NCI-H345 (cell line): Measurements from ENCODE around the gene WDR18.

ENCODE experiments used
- DNase-seq: peaks from one replicate; lab custom pipeline; 2025; lab: John Stamatoyannopoulos, UW

Gene WDR18

GRCh38 chr19:964761-965694 is 19.1 kb upstream of the WDR18 start:
- DNase-seq, result no peak

- DNase-seq, result no peak
These were observed 17.6 kb upstream of the WDR18 start for GRCh38 chr19:966485-967088.

- no peak for DNase-seq
These were observed 13.4 kb upstream of the WDR18 start for GRCh38 chr19:970695-971094.

DNA sequence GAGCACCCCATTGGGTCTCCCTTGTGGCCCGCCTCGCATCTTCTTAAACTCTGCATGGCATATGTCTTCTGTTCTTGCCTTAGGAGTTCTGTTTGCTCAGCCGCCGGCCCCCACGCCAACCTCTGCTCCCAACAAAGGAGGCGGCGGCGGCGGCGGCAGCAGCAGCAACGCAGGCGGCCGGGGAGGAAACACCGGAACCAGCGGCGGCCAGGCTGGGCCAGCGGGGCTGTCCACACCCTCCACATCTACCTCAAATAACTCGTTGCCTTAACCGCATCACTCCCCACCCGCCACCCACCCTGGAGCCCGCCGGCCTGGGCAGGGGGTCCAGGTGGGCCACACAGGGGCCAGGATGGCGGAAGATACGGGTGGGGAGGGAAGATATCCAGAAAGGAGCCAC is 12.3 kb upstream of the WDR18 start:
- DNase-seq, result no peak

DNA sequence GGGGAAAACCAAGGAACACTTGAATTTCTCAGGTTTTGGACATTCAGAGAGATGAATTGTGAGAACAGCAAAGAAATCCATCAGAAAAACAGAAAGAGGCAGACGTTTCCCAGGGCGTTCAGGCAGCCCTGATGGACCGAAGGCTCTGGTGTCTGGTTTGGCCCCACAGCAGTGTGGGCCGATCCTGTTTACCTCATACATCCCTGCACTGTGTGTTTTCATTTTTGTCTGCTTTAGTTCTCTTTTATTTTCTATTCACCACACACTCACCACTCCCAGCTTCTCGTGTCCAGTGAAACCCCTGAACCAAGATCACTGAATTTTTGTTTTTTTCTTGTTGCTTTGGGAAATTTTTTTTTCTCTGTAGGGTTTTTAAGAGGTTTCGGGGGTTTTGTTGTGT is 11.9 kb upstream of the WDR18 start:
- no peak for DNase-seq

GRCh38 chr19:973726-974563 is 10.2 kb upstream of the WDR18 start:
- no peak for DNase-seq

DNA sequence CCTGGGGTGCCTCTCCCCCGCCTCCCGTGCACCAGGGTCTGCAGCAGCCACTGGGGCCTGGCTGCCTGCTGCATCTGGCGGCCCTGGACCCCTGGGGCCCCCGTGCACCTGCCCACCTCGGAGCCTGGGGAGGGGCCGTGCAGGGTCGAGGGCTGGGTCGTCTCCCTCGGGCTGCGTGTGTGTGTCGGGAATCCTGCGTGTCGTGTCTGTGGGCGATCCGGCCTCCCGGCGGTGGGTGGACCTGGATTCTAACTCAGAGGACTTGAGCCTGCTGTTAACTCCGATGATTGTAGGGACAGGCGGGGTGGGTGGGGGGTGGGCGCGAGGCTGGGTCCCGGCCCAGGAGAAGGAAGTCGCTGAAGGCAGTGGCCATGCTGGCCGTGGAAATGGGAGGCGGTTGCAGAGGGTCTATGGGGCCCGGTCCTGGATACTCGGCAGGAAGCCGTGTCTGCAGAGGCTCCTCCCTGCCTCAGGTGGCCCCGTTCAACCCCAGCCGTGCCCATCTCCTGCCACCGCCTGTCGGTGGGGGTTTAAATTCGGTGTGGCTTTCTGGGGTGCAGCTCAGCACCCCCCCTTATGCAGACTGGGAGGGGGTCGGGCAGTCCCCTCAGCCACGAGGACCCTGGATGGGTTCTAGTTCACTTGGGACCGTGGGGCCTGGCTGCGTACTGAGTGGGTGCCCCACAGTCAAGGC is 9.4 kb upstream of the WDR18 start:
- DNase-seq, result no peak

DNA sequence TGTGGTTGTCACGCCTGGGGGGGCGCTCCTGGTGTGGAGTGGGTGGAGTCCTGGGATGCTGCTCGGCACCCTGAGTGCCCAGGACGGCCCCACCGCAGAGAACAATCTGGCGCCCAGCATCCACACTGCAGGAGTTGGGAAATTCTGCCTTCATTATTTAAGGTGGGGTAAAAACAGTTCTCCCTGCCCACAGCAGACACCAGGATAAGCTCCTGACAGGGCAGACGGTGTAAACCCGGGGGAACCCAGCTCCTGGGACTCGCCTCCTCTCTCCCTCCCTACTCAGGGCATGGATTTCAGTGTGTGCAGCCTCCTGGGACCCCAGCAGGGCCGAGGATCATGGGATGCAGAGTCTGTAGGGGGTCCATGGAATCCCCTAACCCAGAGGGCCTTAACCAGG is 7.7 kb upstream of the WDR18 start:
- DNase-seq, result no peak

DNA sequence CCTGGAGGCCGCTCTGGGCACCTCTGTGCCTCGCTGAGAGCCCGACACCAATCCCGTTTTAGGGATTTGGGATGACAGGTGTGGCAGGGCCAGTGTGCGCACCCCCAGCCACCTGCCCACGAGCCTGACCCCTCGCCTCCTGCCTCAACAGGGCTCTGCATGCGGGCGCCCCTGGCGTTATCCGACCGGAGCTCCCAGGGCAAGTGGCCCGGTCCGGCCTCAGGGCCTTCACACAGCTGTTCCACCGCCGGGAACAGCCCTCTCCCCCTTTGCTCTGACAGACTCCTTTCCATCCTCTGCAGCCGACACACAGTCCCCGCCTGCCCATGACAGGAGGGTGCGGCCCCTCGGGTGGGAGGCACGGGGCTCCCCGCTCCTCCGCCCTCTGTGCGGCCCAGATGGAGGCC is 7.1 kb upstream of the WDR18 start:
- no peak for DNase-seq

DNA sequence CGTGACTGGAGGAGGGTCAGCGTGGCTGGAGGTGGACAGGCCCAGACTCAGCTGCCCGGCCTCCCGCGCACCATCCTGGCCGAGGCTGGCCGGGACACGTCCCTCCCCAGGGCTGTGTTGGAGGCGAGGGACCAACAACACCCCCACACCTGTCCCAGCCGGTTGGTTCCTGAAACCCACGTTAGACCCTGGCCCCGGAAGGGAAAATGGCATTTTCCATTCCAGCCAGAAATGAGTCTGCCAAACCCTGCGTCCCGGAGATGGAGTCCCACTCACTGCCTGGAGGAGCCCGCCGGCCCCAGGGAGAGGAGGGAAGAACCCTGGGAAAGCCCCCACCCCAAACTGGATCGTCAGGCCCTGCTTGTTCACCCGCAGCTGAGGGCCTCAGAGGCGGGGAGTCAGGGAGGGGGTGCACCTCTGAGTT is 4.8 kb upstream of the WDR18 start:
- DNase-seq, result no peak

DNA sequence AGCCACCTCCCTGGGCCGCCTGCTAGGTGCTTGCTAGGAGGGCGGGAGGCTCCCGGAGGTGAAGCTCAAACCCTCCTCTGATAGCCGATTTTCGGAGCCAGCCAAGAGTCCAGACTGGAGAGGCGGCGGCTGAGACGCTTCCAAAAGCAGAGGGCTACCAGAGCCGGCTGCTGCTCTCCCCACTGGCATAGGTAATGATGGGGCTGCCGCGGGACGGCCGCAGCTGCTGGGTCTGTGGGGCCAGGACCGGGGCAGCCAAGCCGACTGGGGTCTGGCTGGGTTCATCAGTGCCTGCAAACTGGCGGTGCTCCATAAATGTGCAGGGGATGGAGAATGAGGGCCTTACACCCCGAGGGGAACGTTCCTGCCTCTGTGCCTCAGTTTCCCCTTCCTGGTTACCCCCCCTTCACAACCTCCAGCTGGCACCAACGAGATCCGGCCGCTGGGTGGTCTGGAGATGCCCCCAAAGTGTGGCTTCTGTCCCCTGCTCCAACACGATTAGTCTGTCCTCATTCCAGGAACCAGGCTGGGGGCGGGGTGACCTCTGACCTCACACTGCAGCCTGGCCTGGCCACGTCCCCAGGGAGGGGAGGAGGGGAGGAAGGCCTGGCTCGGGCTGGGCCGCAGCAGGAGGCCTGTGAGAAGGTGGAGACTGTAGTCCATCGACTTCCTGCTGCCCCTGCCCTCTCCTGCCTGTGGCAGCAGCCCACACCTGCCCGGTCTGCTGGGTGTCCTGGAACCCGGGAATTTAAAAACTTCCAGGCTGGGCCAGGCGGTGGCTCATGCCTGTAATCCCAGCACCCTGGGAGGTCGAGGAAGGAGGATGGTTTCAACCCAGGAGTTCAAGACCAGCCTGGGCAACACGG is 3.8 kb upstream of the WDR18 start:
- no peak for DNase-seq

- DNase-seq, result peak; percentile 63
These were observed 1.5 kb upstream of the WDR18 start for GRCh38 chr19:982567-983170.

GRCh38 chr19:986083-986482 is 1.9 kb downstream of the WDR18 start:
- DNase-seq, result no peak

DNA sequence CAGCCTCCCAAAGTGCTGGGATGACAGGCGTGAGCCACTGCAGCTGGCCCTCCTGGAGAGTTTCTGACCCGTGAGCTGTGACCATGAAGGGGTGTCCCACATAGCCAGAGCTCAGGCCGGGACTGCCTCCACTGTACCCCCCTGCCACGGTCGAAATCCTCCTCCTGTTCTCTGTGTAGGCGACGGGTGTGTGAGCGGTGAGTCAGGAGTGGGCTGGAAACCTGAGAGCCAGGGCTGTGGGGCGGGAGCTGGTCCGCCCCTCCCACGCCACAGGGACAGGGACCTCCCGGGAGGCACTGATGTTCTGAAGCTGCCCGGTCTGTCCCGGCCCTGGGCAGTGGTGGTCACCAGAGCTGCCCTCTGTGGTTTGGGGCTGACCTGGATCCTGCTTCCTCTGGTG is 3.9 kb downstream of the WDR18 start:
- DNase-seq, result no peak

- DNase-seq, result no peak
These were observed 4.4 kb downstream of the WDR18 start for GRCh38 chr19:988510-988909.

DNA sequence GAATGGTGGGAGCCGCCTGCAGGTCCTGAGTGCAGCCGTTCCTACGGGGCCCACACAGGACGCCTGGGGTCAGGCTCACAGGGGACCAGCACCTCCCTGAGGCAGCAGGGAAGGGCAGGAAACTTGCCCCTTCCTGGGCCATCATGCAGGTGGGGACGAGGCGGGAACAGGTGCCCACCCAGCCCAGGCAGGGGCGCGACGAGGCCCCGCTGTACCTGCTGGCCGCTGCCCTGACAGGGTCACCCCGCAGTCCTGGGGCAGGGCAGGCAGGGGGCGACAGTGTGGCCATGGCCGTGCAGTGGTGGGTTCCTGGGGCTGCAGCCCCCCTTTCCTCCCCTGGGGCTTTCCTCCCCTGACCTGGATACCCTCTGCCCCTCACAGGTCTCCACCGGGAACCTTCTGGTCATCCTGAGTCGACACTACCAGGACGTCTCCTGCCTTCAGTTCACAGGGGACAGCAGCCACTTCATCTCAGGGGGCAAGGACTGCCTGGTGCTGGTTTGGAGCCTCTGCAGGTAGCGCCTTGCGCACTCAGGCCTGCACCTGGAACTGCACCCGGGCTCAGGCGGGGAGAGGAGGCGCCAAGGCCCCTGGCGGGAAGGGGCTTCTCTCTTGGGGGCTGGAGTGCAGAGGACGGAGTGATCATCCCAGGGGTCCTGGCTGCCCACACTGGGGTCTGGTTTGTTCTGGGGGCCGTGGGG is 5.4 kb downstream of the WDR18 start:
- DNase-seq, result no peak

DNA sequence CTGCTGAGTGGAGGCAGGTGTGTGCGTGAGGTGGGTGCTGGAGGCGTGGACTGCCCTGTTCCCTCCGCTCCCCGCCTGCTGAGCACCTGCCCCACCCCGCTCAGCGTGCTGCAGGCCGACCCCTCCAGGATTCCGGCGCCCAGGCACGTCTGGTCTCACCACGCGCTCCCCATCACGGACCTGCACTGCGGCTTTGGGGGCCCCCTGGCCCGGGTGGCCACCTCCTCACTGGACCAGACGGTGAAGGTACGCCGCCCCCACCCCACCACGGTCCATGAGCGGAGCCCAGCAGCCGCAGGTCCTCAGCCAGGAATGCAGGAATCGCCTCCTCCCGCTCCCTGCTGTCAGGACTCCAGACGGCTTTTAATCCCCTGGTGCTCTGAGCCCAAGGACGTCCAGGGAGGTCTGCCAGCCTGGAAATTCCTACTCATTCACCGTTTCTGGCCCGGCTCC is 6.0 kb downstream of the WDR18 start:
- no peak for DNase-seq

DNA sequence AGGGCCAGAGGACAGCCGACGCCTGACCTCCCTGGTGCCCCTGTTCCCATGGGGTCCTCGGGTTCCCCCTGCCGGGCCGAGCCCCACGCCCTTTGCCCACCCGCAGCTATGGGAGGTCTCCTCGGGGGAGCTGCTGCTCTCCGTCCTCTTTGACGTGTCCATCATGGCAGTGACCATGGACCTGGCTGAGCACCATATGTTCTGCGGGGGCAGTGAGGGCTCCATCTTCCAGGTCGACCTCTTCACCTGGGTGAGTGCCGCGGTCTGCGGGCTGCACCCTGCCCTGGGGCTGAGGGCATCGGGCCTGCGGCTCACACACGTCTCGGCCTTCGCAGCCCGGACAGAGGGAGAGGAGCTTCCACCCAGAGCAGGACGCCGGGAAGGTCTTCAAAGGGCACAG is 6.6 kb downstream of the WDR18 start:
- DNase-seq, result no peak

- DNase-seq, result no peak
These were observed 7.2 kb downstream of the WDR18 start for GRCh38 chr19:991174-991931.
